Middle frontal gyrus (tissue), 1 donor: ENCODE data around the gene GALNT2.

Experiments used
- DNase-seq: peaks from one replicate; pipeline ENCODE4 v3.0.0-alpha.2; 2015; ENCODE audit warnings: low spot score; ENCODE audit errors: extremely low spot score

GALNT2 gene

DNA sequence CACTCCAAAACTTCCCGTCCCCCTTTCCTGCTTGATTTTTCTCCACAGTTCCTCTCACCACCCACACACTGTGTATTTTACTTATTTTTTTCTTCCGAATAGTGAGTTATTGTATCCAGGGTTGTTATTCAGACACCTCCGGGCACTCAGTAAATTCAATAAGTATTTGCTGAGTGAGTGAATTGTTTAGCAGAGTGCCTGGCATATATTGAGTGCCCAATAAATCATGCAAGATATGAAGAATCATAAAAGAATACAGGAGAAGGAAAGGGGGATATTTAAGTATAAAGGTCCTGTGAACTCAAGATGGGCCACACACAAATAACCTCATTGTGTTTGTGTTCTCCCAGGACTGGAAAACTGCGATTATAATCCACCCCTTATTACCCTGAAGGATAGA is 139.9 kb downstream of the GALNT2 start:
- DNase-seq, result no peak

DNA sequence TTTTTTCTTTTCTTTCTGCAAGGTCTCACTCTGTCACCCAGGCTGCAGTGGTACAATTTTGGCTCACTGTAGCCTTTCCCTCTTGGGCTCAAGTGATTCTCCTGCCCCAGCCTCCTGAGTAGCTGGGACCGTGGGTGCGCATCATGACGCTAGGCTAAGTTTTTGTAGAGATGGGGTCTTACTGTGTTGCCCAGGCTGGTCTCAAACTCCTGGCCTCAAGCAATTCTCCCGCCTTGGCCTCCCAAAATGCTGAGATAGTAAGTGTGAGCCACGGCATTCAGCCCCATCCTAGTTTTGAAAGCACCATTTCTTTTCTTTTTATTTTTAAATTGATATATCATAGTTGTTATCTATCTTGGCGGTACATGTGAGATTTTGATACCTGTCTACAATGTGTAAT is 140.6 kb downstream of the GALNT2 start:
- DNase-seq, result no peak

DNA sequence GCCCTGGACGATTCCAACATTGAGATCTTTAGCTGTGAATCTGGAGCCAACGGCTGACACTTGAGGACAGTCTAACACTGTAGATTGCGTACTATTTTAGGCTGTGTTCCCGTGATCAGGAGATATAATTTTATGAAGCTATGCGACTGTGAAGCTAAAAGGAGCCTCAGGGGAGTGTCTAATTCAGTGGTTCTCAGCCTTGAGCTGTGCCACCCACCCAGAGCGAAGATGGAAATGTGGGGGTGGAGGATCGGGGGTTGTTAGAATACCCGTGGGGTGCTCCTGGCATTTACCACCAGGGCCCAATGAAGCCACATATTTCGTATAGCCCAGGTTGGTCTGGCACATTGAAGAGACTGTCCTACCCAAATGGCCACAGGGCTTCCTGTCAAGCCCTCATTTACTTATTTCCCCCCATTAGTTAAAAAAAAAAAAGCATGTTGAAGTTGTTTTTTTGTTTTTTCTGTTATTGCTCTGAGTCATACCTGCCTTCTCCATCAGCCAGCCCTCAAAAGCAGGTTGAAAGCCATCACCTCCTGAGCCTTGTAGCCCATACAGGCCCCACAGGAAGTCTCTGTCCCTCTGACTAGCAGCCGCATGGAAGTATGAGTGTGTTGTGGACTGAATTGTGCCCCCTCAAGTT is 141.7 kb downstream of the GALNT2 start:
- DNase-seq, result no peak

DNA sequence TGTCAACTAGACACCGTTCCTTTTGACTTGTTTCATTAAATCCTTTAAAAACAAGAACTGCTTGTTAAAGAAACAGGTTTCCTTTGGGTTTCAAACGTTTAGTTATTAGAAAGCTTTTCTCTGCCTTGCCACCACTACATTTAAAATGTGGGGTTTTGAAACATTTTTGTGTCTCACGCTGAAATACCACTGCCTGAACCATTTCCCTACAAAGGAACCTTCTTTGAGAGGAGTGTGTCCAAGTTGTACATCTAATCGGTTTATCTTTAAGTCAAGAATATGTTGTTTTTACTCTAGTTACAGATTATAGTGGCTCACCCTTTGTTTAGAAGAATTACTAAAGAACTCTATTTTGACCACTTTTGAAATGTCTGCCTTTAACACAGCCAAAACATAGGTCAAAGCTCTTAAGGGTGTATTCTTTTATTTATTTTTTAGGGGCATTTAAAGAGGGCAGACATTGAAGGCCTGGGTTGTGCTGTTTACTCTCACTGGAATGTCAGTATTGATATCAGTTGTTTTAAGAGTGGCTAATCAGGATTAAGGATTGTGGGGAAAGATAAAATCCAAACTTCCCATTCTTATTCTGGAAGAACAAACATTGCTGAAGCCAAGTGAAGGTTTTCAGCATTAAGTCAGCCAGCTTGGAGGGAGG is 143.4 kb downstream of the GALNT2 start:
- DNase-seq, result no peak

DNA sequence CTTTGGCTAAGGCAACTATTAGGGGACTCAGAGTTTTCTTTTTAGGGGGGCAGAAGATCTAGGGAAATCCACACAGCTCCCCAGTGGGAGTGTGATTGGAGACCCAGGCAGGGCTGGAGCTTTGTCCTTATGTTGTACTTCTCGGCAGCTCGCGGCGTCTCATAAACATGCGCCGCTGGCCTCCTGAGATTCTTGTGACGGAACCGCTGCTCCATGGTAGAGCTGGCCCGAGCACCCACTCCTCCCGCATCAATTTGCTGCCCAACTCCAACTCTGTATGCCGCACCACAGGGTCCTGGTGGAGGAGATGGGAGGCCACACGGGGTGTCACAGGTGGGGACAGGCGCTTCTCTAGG is 143.9 kb downstream of the GALNT2 start:
- no peak for DNase-seq

DNA sequence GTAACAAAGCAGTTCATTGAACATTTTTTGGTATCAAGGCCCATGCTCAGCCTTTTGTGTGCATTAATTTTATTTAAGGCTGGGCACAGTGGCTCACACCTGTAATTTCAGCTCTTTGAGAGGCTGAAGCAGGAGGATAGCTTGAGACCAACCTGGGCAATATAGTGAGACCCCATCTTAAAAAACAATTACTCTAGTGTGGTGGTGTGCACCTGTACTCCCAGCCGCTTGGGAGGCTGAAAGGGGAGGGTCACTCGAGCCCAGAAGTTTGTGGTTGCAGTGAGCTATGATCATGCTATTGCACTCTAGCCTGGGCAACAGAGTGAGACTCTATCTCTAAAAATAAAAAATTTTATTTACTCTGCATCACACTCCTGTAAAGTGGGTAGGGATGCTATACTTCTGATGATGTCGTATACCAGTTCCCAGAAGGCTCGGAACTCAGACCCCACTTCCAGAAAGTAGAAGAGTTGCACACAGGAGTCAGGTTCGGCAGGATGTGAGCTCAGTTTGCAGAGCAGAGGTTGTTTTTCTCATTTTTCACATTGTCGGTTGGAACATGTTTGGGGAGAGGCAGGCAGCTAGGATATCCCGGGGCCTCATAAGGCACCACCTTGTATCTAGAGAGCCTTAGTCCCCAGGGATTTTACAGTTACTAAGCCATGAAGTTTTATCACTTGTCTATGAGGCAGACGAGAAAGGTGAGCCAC is 144.6 kb downstream of the GALNT2 start:
- no peak for DNase-seq

DNA sequence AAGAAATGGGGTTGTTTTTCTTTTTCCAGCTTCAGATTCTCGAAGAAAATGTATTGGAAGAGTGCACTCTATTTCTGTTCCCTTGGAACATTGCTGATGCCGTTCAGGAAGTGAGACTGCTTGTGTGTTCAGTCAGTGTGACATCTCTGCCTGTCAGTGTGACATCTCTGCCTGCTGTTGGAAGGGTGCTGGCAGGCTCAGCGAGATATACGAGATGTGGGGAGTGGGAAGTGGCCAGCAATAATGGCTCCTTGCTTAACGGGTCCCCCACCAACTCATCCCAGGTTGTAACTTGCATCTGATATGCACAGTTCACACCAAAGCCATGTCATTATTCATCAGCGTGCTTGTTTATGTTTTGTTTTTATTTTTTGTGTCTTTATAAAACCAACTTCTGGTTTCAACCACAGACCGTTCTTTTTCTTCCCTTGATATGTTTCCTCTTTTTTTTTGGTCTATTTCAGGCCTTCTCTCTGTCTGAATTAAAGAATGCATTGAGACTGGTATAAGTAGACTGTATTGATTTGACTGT is 145.4 kb downstream of the GALNT2 start:
- no peak for DNase-seq

DNA sequence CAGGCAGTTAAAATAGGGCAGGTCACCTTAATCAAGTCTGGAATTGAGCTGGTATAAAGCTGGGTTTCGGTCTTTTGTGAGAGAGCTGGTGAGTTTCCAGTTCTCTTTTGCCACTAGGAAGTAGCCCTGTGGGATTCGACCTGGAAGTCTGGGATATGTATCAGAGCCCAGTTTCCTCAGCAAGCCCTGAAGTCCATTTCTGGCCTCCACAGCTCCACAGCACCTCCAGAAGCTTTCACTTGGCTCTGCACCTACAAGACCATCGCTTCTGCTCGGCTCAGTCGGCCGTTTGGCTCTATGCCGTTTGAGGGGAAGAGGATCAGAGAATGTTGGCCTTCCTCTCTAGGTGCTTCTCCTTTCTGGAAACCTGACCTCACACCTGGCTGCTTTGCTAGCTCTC is 148.0 kb downstream of the GALNT2 start:
- peak; percentile 41 for DNase-seq

DNA sequence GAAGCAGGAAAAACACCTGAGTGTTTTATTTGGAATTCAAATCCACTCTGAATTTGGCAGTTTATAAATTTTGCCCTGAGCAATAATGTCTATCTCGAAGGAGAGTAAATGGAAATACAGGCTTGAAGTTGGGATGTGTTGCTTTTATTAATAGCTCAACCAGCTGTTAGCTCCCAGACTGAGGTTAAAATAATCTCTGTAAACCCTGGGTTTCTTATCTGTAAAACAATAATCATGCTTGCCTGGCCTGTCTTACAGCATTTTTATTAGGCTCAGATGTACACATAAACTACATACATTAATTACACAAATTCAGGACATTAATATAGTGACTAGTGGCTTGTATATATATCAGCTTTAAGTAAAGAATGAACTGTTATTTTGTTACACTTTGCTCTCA is 148.5 kb downstream of the GALNT2 start:
- DNase-seq, result no peak

DNA sequence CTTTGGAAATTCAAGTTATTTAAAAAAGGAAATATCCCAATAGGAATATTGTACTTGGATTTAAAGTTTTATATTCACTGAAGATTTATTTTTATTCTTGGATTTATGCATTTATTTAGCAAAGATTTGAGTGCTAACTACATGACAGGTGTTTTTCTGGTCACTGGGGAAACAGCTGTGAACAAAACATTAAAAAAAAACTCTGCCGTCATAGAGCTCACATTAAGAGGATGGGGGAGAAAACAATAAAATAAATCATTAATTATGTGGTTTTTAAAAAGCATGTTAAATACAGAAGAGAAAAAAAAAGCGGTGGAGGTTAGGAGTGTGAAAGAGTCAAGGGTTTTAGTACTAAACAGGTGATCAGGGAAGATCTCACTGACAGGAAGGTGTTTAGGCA is 149.9 kb downstream of the GALNT2 start:
- no peak for DNase-seq

DNA sequence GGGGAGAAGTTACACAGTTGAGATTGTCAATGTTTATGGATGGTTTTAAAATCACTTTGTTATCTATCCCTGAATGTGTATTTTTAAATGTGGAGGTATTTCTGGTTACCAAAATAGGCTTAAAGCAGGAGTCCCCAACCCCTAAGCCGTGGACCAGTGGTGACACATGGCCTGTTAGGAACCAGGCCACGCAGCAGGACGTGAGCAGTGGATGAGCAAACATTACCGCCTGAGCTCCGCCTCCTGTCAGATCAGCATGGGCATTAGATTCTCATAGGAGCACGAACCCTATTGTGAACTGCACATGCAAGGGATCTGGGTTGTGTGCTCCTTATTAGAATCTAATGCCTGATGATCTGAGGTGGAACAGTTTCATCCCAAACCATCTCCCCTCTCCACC is 151.6 kb downstream of the GALNT2 start:
- DNase-seq, result no peak

DNA sequence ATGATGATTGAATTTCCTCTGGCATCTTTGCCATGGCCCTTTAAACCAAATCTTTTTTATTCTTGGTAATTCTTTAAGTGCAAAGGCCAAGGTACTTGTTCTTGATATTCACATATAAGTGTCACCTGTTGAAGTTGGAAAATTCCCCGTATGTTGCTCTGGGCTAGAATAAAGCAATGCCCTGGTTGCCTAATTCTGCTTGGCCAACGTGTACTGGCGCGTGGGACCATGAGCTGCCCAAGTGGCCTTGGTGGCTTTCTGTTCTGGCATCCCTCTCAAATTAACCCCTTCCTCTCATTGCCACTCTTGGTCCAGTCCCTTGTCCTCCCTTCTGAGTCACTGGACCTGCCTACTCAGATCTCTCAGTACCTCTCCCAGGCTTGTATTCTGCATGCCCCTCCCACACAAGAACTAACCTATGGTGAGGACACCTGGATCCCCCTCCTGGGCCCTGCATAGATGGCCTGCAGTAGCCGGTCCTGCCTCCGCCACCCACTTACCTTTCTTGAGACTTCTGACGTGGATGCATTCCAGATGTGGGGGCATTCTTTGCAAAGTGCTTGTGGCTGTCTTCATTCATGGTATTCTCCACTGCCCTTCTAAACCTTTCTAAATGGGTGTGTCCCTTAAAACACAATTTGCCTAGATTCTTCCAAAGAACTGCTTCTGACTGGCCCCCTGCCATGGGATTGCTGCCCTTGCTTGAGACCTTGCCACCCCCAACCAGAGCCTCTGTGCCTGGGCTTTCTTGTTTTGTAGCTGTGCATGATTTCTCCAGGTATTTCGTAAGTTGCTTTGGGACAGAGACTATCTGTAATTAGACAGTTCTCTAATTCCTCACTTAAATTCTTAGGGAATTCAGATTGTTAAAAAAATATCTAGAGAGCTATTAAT is 152.4 kb downstream of the GALNT2 start:
- DNase-seq, result no peak

DNA sequence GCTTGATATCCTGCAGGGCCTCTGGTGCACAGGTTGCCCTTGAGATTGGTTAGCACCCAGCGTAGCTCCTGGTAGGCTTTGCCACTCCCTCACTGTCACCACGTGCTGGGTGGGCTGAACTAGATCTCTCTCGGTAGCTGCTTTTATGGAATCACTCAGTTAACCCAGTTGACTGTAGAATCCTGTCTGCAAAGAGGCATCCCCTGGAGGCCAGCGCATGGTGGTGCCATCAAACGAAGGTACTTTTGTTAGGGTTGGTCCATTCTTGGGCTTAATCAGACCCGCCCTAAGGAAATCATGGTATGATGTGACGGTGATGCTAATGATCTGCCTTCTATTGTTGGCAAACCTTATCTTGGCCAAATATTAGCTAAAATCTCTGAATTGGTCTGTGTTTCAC is 153.4 kb downstream of the GALNT2 start:
- DNase-seq, result no peak

DNA sequence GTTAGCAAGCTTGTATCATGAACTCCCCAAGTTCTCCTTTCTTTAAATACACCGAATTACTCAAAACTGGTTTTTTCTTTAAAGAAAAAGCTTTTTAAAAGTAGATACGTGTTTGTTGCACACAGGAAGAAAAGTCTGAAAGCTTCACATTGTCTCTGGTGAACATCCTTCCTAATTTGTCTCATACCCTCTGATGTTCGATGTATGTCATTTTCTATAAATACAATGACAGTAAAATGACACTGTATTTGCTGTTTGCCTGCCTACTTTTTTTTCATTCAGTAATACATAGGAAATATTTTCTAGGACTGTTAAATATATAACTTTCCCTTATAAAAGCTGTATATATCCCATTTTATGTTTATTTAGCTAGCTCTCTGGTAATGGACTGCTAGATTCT is 153.9 kb downstream of the GALNT2 start:
- no peak for DNase-seq

DNA sequence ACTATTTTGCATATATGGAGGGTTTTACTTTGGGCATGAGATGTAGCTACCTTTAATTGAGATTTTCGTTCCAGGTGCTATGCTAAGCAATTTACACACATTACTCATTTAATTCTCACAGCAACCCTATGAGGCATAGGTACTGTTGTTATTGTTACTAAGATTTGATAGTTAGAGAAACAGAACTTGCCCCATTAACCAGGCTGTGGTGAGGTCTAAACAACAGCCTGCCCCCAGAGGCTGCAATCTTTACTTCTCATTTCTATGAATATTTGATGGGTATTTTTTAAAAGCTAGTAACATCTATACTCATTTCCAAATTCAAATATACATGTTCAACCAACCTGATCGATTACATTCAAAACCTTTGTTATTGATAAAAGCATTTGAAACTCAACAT is 155.6 kb downstream of the GALNT2 start:
- no peak for DNase-seq

DNA sequence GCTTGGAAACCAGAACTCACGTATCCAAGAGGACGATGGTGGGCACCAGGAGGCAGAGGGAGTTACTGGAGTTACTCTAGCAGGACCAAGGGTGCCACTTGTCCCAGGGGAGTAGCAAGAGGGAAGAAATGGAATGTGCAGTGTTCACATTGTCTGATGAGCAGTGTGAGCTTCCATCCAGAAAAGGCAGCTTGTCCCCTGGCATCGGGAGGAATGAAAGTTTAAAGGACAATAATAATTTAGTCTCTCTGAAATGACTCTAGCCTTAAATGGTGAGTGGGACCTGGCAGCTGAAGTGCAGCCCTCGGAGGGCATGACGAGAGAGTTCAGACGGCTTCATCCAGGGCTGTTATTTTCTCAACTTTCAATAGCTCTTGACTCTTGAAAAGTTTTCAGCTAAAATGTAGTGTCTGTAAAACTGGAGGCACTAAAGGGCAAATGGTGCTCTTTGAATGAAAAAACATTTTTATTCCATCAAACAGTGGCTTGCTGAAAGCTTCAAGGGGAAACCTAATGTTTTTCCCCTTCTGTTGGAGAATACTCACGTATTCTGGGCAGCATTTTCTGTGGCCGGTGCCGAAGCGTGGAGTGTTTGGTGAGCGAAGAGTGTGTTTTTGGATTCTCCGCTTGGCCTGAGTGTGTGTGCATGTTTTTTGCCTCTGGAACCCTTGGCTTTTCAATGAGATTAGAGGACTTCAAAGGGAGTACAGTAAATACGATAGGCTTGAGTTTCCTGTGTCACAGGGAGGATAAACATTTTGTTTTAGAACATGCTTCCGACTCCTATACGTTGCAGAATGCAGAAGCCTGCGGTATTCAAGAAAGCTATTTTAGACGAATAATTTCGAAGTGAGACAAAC is 157.3 kb downstream of the GALNT2 start:
- no peak for DNase-seq

DNA sequence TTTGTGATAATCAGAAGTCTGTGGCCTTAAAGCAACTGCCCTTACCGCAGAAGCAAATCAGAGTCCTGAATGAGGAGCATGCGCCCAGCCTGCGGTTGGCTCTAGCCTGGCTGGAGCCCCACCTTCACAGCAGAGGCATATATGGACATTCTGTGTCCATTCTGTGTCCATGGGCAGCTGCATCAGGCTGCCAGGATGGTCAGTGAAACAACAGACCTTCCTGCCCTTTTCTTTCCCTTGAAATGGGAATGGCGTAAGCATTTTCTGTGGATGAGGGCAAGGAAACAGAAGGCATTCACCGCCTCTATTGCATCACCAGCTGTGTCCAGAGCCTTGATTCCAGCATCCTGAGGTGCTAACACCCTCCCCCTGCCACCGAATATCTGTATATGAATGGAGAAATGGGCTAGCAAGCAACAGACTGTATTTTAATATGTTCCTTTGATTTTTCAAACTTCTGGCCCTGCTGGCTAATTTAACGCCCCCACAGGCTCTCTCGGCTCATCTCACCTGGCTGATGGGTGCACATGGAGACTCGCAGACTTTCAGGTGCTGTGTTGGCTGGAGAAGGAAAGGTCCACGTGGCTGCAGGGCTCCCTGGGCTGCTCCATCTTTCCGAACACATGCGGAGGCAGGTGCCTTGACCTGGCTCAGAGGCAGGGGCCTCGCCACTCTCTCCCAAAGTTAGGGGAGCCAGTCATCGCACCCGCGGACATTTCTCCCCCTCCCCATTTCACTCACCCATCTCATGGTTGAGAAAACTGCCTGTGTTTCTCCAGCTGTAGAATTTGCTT is 159.2 kb downstream of the GALNT2 start:
- no peak for DNase-seq

DNA sequence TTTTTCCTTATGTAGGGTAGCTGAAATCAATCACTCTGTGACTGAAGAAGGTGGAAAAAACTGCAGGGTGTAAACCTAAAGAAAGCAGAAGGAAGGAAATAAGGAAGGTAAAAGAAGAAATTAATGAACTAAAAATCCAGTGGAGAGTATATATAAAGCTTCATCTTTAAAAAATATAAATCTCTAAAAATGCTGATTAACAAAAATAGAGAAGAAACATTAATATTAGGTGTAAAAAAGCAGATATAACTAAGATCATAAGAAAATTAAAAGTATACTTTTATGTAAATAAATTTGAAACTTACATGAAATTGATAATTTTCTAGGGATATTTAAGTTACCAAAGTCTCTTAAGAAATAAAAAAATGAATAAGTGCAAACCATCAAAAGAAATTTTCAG is 159.8 kb downstream of the GALNT2 start:
- DNase-seq, result no peak

DNA sequence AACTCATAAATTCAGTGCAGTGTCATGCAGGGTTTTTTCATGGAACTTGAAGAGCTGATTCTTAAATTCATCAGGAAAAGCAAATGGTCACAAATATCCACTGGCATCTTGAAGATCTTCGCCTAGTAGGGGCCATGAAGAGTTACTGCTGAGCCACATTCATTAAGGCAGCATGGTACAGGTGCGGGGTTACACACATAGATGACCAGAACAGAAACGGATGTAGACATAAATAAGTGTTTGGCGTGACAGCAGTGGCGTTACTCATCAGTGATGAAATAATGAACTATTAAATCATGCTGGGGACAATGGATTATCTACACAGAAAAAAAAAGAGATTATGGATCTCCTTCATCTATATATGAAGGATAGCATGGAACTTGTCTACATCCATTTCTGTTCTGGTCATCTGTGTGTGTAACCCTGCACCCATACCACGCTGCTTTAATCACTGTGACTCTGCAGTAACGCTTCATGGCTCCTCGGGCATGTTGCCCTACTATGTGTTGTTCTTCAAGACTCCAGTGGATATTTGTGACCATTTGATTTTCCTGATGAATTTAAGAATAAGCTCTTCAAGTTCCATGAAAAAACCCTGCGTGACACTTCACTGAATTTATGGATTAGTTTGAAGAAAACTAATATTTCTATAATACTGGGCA is 161.3 kb downstream of the GALNT2 start:
- no peak for DNase-seq
